Astrocyte (in vitro differentiated cells and primary cell): ENCODE data around the gene CORIN.

Source experiments
- CTCF ChIP-seq: IDR thresholded peaks from 2 replicates; pipeline ENCODE4 v1.5.1; 2011; ENCODE audit warnings: low read depth, mild to moderate bottlenecking, inconsistent platforms, low read length, moderate library complexity; ENCODE audit not compliant: insufficient read depth
- EZH2 ChIP-seq: IDR thresholded peaks from 2 replicates; pipeline ENCODE4 v1.6.1; 2012; ENCODE audit warnings: mild to moderate bottlenecking, low read length, inconsistent platforms; ENCODE audit not compliant: insufficient read depth

GRCh38 chr4:47749858-47750257, 88.0 kb downstream of the CORIN start:
- TF ChIP-seq CTCF = no peak
- no peak for TF ChIP-seq EZH2
